ENCODE measurements around the gene PHAF1. TPM values are rescaled to one million over a fixed set of nuclear protein-coding genes. Genes with fewer than 3 reads are reported as not detected.

Gene PHAF1
- total RNA-seq, 1 experiment from 2014 or later, result 19.2 TPM

DNA sequence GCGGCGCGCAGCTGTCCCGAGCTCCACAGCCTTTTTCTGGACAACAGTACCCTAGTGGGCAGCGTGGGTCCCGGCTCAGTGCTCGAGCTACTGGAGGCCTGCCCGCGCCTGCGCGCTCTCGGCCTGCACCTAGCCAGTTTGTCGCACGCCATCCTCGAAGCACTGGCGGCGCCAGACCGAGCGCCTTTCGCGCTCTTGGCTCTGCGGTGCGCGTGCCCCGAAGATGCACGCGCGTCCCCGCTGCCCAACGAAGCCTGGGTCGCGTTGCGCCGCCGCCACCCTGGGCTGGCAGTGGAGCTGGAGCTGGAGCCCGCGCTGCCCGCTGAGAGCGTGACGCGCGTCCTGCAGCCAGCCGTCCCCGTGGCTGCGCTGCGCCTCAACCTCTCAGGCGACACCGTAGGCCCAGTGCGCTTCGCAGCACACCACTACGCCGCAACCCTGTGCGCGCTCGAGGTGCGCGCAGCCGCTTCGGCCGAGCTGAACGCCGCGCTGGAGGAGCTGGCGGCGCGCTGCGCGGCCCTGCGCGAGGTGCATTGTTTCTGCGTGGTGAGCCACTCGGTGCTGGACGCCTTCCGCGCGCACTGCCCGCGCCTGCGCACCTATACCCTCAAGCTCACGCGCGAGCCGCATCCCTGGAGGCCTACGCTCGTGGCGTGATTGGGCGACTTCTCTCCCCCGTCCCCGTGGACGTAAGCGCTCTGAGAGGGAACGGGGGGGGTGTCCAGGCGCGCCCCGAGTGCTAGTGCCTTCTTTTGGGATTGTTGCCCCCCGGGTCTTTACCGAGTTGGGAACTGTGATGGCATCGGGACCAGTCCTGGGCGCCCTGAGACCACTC, 53.6 kb downstream of the PHAF1 start:
- DNase-seq (ENCODE audit: low read depth, low spot score) (no peak), ATAC-seq (no peak)
- Histone ChIP-seq H3K9ac (ENCODE audit: low read length) (no peak overlapping the region), H3K4me3 (replicated peaks in 1 of 2; ENCODE audit: low read depth in 1 of 2, low read length in 2 of 2) (no peak overlapping the region), H3K27ac (ENCODE audit: low read depth, low read length) (no peak overlapping the region; the same call in 1 of the 2 replicates), H3K4me2 (ENCODE audit: low read length) (peak overlapping the region; percentile 65; the same call in 1 of the 2 replicates), H3K9me2 (ENCODE audit: insufficient read depth) (no peaks in the 10 kb centered on the region), H3K79me2 (ENCODE audit: insufficient read depth, low read length) (no peaks in the 10 kb centered on the region; the same call in 1 of the 2 replicates), H2AFZ (ENCODE audit: low read depth, low read length, poor library complexity, severe bottlenecking) (no peak overlapping the region), H3K36me3 (ENCODE audit: control insufficient read depth in 1 of 2, insufficient read depth in 2 of 2, low read length in 2 of 2) (no peaks in the 10 kb centered on the region), H3K9me3 (ENCODE audit: control insufficient read depth in 1 of 2, insufficient read depth in 1 of 2, low read depth in 1 of 2, low read length in 2 of 2) (no peaks in the 10 kb centered on the region), H4K20me1 (ENCODE audit: insufficient read depth) (no peaks in the 10 kb centered on the region), H3K27me3 (ENCODE audit: insufficient read depth, low read length) (no peaks in the 10 kb centered on the region), H3K4me1 (ENCODE audit: control insufficient read depth in 1 of 2, insufficient read depth in 2 of 2, low read length in 2 of 2) (peaks cover 21 to 34% of the 10 kb centered on the region in 2 experiments)
- RAD21 ChIA-PET (ENCODE audit: low non-redundant PET in 1 of 2, low total read pairs in 2 of 2, uncharacterized antibody in 2 of 2, unreplicated experiment in 2 of 2), result no interaction called here
- POLR2A ChIA-PET, result no interaction called here
- no peak for TF ChIP-seq CBX3 (IDR thresholded peaks at IDR 0.05; ENCODE audit: low read depth)
- no peak for TF ChIP-seq EZH2phosphoT487 (IDR thresholded peaks at IDR 0.05; ENCODE audit: borderline replicate concordance)
- no peak for TF ChIP-seq TCF7L2 (IDR thresholded peaks at IDR 0.05; ENCODE audit: borderline replicate concordance, extremely low read depth, insufficient read depth, insufficient read length)
- no peak for TF ChIP-seq SRF (IDR thresholded peaks at IDR 0.05; ENCODE audit: low read depth)
- TF ChIP-seq EGR1 (IDR thresholded peaks at IDR 0.05; ENCODE audit: low read depth), result no peak
- TF ChIP-seq, protein P1, sequence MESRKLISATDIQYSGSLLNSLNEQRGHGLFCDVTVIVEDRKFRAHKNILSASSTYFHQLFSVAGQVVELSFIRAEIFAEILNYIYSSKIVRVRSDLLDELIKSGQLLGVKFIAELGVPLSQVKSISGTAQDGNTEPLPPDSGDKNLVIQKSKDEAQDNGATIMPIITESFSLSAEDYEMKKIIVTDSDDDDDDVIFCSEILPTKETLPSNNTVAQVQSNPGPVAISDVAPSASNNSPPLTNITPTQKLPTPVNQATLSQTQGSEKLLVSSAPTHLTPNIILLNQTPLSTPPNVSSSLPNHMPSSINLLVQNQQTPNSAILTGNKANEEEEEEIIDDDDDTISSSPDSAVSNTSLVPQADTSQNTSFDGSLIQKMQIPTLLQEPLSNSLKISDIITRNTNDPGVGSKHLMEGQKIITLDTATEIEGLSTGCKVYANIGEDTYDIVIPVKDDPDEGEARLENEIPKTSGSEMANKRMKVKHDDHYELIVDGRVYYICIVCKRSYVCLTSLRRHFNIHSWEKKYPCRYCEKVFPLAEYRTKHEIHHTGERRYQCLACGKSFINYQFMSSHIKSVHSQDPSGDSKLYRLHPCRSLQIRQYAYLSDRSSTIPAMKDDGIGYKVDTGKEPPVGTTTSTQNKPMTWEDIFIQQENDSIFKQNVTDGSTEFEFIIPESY (IDR thresholded peaks at IDR 0.05; ENCODE audit: extremely low read depth, insufficient replicate concordance, low read length), result no peak
- no TSS peak for BruUV-seq (replicated peaks)
- intact Hi-C loops (cut with micrococcal nuclease), result no loop called here
- CTCF ChIA-PET, result no interaction called here
